ENCODE data around the gene RUNX2.

RUNX2 gene

GRCh38 chr6:45438849-45439406, 110.8 kb downstream of the RUNX2 start:
- FAIRE-seq (no peak), DNase-seq (ENCODE audit: insufficient read length) (no peak)
- TF ChIP-seq POLR2AphosphoS5 (IDR thresholded peaks at IDR 0.05; ENCODE audit: low read depth, low read length) (no peak), POLR2A (IDR thresholded peaks at IDR 0.05; ENCODE audit: low read depth, low read length) (no peak), TAF1 (IDR thresholded peaks at IDR 0.05; ENCODE audit: borderline replicate concordance, low read depth, low read length) (no peak)

- FAIRE-seq = no peak
- TF ChIP-seq POLR2A (IDR thresholded peaks at IDR 0.05; ENCODE audit: low read depth, low read length) = no peak
- TF ChIP-seq POLR2AphosphoS5 (IDR thresholded peaks at IDR 0.05; ENCODE audit: low read depth, low read length) = no peak
- no peak for TF ChIP-seq TAF1 (IDR thresholded peaks at IDR 0.05; ENCODE audit: borderline replicate concordance, low read depth, low read length)
- no peak for DNase-seq (ENCODE audit: insufficient read length)
Observed at GRCh38 chr6:45439459-45439858, 111.3 kb downstream of the RUNX2 start.

- DNase-seq (ENCODE audit: insufficient read length) = no peak
- TF ChIP-seq POLR2A (IDR thresholded peaks at IDR 0.05; ENCODE audit: low read depth, low read length) (no peak), POLR2AphosphoS5 (IDR thresholded peaks at IDR 0.05; ENCODE audit: low read depth, low read length) (no peak), TAF1 (IDR thresholded peaks at IDR 0.05; ENCODE audit: borderline replicate concordance, low read depth, low read length) (no peak)
- no peak for FAIRE-seq
Observed at GRCh38 chr6:45439861-45440388, 111.8 kb downstream of the RUNX2 start.

GRCh38 chr6:45441851-45442453, 113.8 kb downstream of the RUNX2 start:
- no peak for TF ChIP-seq POLR2AphosphoS5 (IDR thresholded peaks at IDR 0.05; ENCODE audit: low read depth, low read length)
- no peak for TF ChIP-seq POLR2A (IDR thresholded peaks at IDR 0.05; ENCODE audit: low read depth, low read length)
- TF ChIP-seq TAF1 (IDR thresholded peaks at IDR 0.05; ENCODE audit: borderline replicate concordance, low read depth, low read length) = no peak
- DNase-seq (ENCODE audit: insufficient read length) (no peak), FAIRE-seq (no peak)

- FAIRE-seq = no peak
- TF ChIP-seq POLR2AphosphoS5 (IDR thresholded peaks at IDR 0.05; ENCODE audit: low read depth, low read length) (no peak), TAF1 (IDR thresholded peaks at IDR 0.05; ENCODE audit: borderline replicate concordance, low read depth, low read length) (no peak), POLR2A (IDR thresholded peaks at IDR 0.05; ENCODE audit: low read depth, low read length) (no peak)
Observed at GRCh38 chr6:45442716-45443115, 114.6 kb downstream of the RUNX2 start.

GRCh38 chr6:45445364-45445748, 117.2 kb downstream of the RUNX2 start:
- no peak for TF ChIP-seq TAF1 (IDR thresholded peaks at IDR 0.05; ENCODE audit: borderline replicate concordance, low read depth, low read length)
- no peak for TF ChIP-seq POLR2A (IDR thresholded peaks at IDR 0.05; ENCODE audit: low read depth, low read length)
- DNase-seq (ENCODE audit: insufficient read length) = no peak
- FAIRE-seq = no peak

More at GRCh38 chr6:45442716-45443115, 114.6 kb downstream of the RUNX2 start:
- no peak for DNase-seq (ENCODE audit: insufficient read length)

GRCh38 chr6:45445749-45446549, 117.8 kb downstream of the RUNX2 start:
- no peak for TF ChIP-seq TAF1 (IDR thresholded peaks at IDR 0.05; ENCODE audit: borderline replicate concordance, low read depth, low read length)
- TF ChIP-seq POLR2A (IDR thresholded peaks at IDR 0.05; ENCODE audit: low read depth, low read length) = no peak
- TF ChIP-seq POLR2AphosphoS5 (IDR thresholded peaks at IDR 0.05; ENCODE audit: low read depth, low read length) = no peak
- FAIRE-seq (no peak), DNase-seq (ENCODE audit: insufficient read length) (no peak)

- DNase-seq (ENCODE audit: insufficient read length) (no peak), FAIRE-seq (no peak)
- TF ChIP-seq TAF1 (IDR thresholded peaks at IDR 0.05; ENCODE audit: borderline replicate concordance, low read depth, low read length) (no peak), POLR2AphosphoS5 (IDR thresholded peaks at IDR 0.05; ENCODE audit: low read depth, low read length) (no peak), POLR2A (IDR thresholded peaks at IDR 0.05; ENCODE audit: low read depth, low read length) (no peak)
Observed at GRCh38 chr6:45447005-45447404, 118.9 kb downstream of the RUNX2 start.

- no peak for FAIRE-seq
- no peak for DNase-seq (ENCODE audit: insufficient read length)
- TF ChIP-seq POLR2A (IDR thresholded peaks at IDR 0.05; ENCODE audit: low read depth, low read length) = no peak
- no peak for TF ChIP-seq TAF1 (IDR thresholded peaks at IDR 0.05; ENCODE audit: borderline replicate concordance, low read depth, low read length)
- no peak for TF ChIP-seq POLR2AphosphoS5 (IDR thresholded peaks at IDR 0.05; ENCODE audit: low read depth, low read length)
Observed at GRCh38 chr6:45447716-45448115, 119.6 kb downstream of the RUNX2 start.

- FAIRE-seq = no peak
- no peak for DNase-seq (ENCODE audit: insufficient read length)
- TF ChIP-seq TAF1 (IDR thresholded peaks at IDR 0.05; ENCODE audit: borderline replicate concordance, low read depth, low read length) (no peak), POLR2A (IDR thresholded peaks at IDR 0.05; ENCODE audit: low read depth, low read length) (no peak), POLR2AphosphoS5 (IDR thresholded peaks at IDR 0.05; ENCODE audit: low read depth, low read length) (no peak)
Observed at GRCh38 chr6:45448417-45449389, 120.6 kb downstream of the RUNX2 start.

GRCh38 chr6:45450132-45450531, 122.0 kb downstream of the RUNX2 start:
- DNase-seq (ENCODE audit: insufficient read length) (no peak), FAIRE-seq (no peak)
- TF ChIP-seq TAF1 (IDR thresholded peaks at IDR 0.05; ENCODE audit: borderline replicate concordance, low read depth, low read length) (no peak), POLR2A (IDR thresholded peaks at IDR 0.05; ENCODE audit: low read depth, low read length) (no peak), POLR2AphosphoS5 (IDR thresholded peaks at IDR 0.05; ENCODE audit: low read depth, low read length) (no peak)
